Osteocyte (in vitro differentiated cells): Measurements from ENCODE around the gene OMG. TPM values are rescaled to one million over a fixed set of nuclear protein-coding genes. Genes with fewer than 3 reads are reported as not detected.
A peak's percentile ranks its signal among the peaks of the same experiment; 100 is the strongest.

Experiments
- DNase-seq: peaks from one replicate; pipeline ENCODE4 v3.0.0; 2021; ENCODE audit warnings: mixed read lengths; ENCODE audit not compliant: unreplicated experiment; ENCODE audit errors: extremely low spot score
- H3K27ac Mint-ChIP-seq: one replicate; pipeline ENCODE4 v1.8.0; 2021; ENCODE audit warnings: mild to moderate bottlenecking, mixed read lengths; ENCODE audit not compliant: unreplicated experiment
- H3K27me3 Mint-ChIP-seq: one replicate; pipeline ENCODE4 v1.8.0; 2021; ENCODE audit warnings: mixed read lengths; ENCODE audit not compliant: unreplicated experiment
- H3K36me3 Mint-ChIP-seq: one replicate; pipeline ENCODE4 v1.8.0; 2021; ENCODE audit warnings: mixed read lengths; ENCODE audit not compliant: unreplicated experiment
- H3K4me1 Mint-ChIP-seq: one replicate; pipeline ENCODE4 v1.8.0; 2021; ENCODE audit warnings: mixed read lengths; ENCODE audit not compliant: unreplicated experiment
- H3K4me3 Mint-ChIP-seq: one replicate; pipeline ENCODE4 v1.8.0; 2021; ENCODE audit warnings: mild to moderate bottlenecking, moderate library complexity, mixed read lengths; ENCODE audit not compliant: unreplicated experiment
- H3K9me3 Mint-ChIP-seq: one replicate; pipeline ENCODE4 v1.8.0; 2021; ENCODE audit warnings: mixed read lengths; ENCODE audit not compliant: unreplicated experiment
- CTCF ChIP-seq: fragments of 200-600 bp; sonication (generic); IDR thresholded peaks from 2 replicates; pipeline ENCODE4 v1.5.0; 2021; ENCODE audit warnings: antibody characterized with exemption, mild to moderate bottlenecking, moderate library complexity
- total RNA-seq: library from RNA; stranded (reverse); gene quantifications from 2 replicates; pipeline ENCODE4 v1.2.1, GENCODE V29; 2021

The OMG gene
- total RNA-seq, 1 donor from 2014 or later = not detected

DNA sequence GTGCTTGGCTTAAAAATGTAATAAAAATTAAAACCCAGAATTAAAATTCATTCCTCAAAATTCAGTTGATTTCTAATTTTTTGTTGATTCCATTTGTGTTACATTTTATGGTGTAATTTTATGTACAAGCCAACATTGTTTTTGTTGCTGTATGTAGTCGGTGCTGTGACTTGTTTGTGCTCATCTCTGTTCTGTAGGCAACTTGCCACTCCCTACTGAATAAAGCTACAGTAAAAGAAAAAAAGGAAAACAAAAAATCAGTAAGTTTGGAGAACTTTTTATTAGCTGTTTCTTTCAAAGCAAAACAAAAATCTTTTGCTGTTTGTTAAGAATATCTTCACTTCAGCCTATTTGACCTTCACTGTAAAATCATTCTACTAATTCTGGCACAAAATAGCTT, 44.3 kb downstream of the OMG start:
- peaks cover 39% of the 10 kb centered on the region for H3K4me1 Mint-ChIP-seq
- no peaks in the 10 kb centered on the region for H3K9me3 Mint-ChIP-seq
- no peak overlapping the region for H3K4me3 Mint-ChIP-seq
- DNase-seq = no peak
- no peak for TF ChIP-seq CTCF
- H3K27ac Mint-ChIP-seq = no peak overlapping the region
- H3K27me3 Mint-ChIP-seq = no peaks in the 10 kb centered on the region
- peaks cover 34% of the 10 kb centered on the region for H3K36me3 Mint-ChIP-seq

- H3K9me3 Mint-ChIP-seq = no peaks in the 10 kb centered on the region
- peaks cover 34% of the 10 kb centered on the region for H3K36me3 Mint-ChIP-seq
- H3K4me1 Mint-ChIP-seq = peaks cover 39% of the 10 kb centered on the region
- H3K27ac Mint-ChIP-seq = no peak overlapping the region
- no peak overlapping the region for H3K4me3 Mint-ChIP-seq
- H3K27me3 Mint-ChIP-seq = no peaks in the 10 kb centered on the region
- no peak for DNase-seq
- no peak for TF ChIP-seq CTCF
These were observed 45.1 kb downstream of the OMG start for GRCh38 chr17:31251970-31252328.

DNA sequence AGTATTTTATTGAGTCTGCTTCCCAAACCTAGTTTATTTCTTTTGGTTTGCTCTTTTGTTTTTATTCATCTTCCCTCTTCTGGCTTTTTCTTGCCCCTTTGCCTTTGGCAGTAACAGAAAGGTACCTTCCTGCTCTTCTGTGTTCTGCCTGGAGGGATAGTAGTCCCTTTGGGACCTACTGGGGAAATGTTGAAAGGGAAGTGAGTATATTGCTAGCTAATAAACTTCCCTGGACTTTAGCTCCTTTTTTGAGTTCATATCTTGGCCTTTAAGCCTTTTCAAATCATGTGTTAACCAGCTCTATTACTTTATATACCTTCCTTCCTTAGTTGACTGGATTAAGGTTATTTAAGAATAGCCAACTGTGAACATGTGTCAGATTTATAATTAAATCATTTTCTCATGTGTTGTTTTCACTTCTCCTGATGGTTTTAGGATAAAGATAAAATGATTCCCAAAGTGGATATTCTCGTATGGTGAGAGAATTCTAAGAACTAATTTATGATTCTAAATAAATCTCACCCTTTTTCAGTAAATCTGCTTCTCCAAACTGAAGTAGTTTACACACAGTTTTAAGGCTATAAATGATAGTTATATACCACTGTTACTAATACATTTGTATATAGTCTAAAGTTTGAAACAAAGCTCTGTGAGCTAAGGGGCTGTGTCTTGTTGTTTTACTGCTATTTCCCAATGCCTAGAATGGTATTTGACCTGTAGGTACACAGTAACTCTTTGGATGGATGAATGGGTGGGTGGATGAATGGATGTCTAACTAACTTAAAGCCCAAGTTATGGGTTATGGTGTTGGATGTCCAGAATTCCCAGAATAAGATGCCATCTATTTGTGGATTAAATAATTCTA, 45.7 kb downstream of the OMG start:
- DNase-seq = no peak
- Mint-ChIP-seq H3K9me3 (no peaks in the 10 kb centered on the region), H3K36me3 (peaks cover 34% of the 10 kb centered on the region), H3K4me1 (peaks cover 39% of the 10 kb centered on the region), H3K4me3 (no peak overlapping the region), H3K27me3 (no peaks in the 10 kb centered on the region), H3K27ac (peak overlapping the region; percentile 65)
- TF ChIP-seq CTCF = no peak

GRCh38 chr17:31250229-31250628, 46.8 kb downstream of the OMG start:
- no peak for DNase-seq
- H3K27ac Mint-ChIP-seq = peak overlapping the region; percentile 45
- H3K4me1 Mint-ChIP-seq = peaks cover 37% of the 10 kb centered on the region
- TF ChIP-seq CTCF = no peak
- H3K36me3 Mint-ChIP-seq = peaks cover 39% of the 10 kb centered on the region
- no peaks in the 10 kb centered on the region for H3K9me3 Mint-ChIP-seq
- no peak overlapping the region for H3K4me3 Mint-ChIP-seq
- no peaks in the 10 kb centered on the region for H3K27me3 Mint-ChIP-seq

GRCh38 chr17:31249835-31250141, 47.3 kb downstream of the OMG start:
- Mint-ChIP-seq H3K4me3 (no peak overlapping the region), H3K4me1 (peaks cover 32% of the 10 kb centered on the region), H3K27ac (no peak overlapping the region), H3K36me3 (peaks cover 38% of the 10 kb centered on the region), H3K27me3 (no peaks in the 10 kb centered on the region), H3K9me3 (no peaks in the 10 kb centered on the region)
- no peak for DNase-seq
- TF ChIP-seq CTCF = no peak
